Stimulated activated CD4-positive, alpha-beta T cell treated with anti-CD3 and anti-CD28 coated beads, Interleukin-1b, Interleukin-23, amount 100 ng/mL, for 1 hour (primary cell): ENCODE results near the gene ATP9A.
"Not testable (repeated sequence)": the region's sequence is repeated elsewhere in the genome, so short reads cannot be mapped to it uniquely, and the experiment has no call there.

Source experiments
- DNase-seq, 2 donors: peaks; one replicate each; pipeline ENCODE4 v3.0.0-alpha.2; 2020; ENCODE audit warnings: low read depth in 2 of 2

The ATP9A gene

GRCh38 chr20:51750770-51751388 is 17.3 kb downstream of the ATP9A start:
- DNase-seq = no peak

- DNase-seq = no peak
Observed at GRCh38 chr20:51750037-51750769, 18.0 kb downstream of the ATP9A start.

- no peak for DNase-seq
Observed at GRCh38 chr20:51749674-51750036, 18.5 kb downstream of the ATP9A start.

GRCh38 chr20:51747182-51747911 is 20.8 kb downstream of the ATP9A start:
- DNase-seq = no peak

- DNase-seq = no peak
Observed at GRCh38 chr20:51745804-51746203, 22.4 kb downstream of the ATP9A start.

GRCh38 chr20:51740838-51741237 is 27.4 kb downstream of the ATP9A start:
- no peak for DNase-seq

GRCh38 chr20:51740308-51740707 is 27.9 kb downstream of the ATP9A start:
- not testable (repeated sequence) for DNase-seq

- no peak for DNase-seq
Observed at GRCh38 chr20:51739722-51740249, 28.4 kb downstream of the ATP9A start.

- no peak for DNase-seq
Observed at GRCh38 chr20:51738877-51739447, 29.2 kb downstream of the ATP9A start.

GRCh38 chr20:51738261-51738660 is 29.9 kb downstream of the ATP9A start:
- not testable (repeated sequence) for DNase-seq

- no peak for DNase-seq
Observed at GRCh38 chr20:51736947-51737346, 31.2 kb downstream of the ATP9A start.

GRCh38 chr20:51735728-51736600 is 32.2 kb downstream of the ATP9A start:
- no peak for DNase-seq

GRCh38 chr20:51734876-51735720 is 33.1 kb downstream of the ATP9A start:
- DNase-seq = no peak

- no peak for DNase-seq
Observed at GRCh38 chr20:51733070-51733469, 35.1 kb downstream of the ATP9A start.

GRCh38 chr20:51732096-51732791 is 35.9 kb downstream of the ATP9A start:
- no peak for DNase-seq

- DNase-seq = no peak
Observed at GRCh38 chr20:51731731-51732095, 36.5 kb downstream of the ATP9A start.

GRCh38 chr20:51729771-51730170 is 38.4 kb downstream of the ATP9A start:
- DNase-seq = no peak

GRCh38 chr20:51728737-51729136 is 39.5 kb downstream of the ATP9A start:
- no peak for DNase-seq

- DNase-seq = no peak
Observed at GRCh38 chr20:51727872-51728271, 40.3 kb downstream of the ATP9A start.
